Uterus (tissue), 4 donors: ENCODE results near the gene PTPRN2. TPM values are rescaled to one million over a fixed set of nuclear protein-coding genes. Genes with fewer than 3 reads are reported as not detected.

ENCODE experiments used
- DNase-seq, 2 donors: peaks; one replicate each; pipeline ENCODE4 v3.0.0-alpha.2; 2019 to 2020
- H3K27ac ChIP-seq, 2 donors: fragments of 200-600 bp; sonication (generic); 1 replicate in 1 of 2; 2 replicates in 1 of 2; pipeline ENCODE4 v1.5.1; 2016 to 2018
- H3K27me3 ChIP-seq, 2 donors: fragments of 200-600 bp; sonication (generic); one replicate each; pipeline ENCODE4 v1.5.1; 2018 to 2019; ENCODE audit warnings: control low read depth in 1 of 2
- H3K36me3 ChIP-seq, 2 donors: fragments of 200-600 bp; sonication (generic); one replicate each; pipeline ENCODE4 v1.5.1; 2019; ENCODE audit warnings: control low read depth in 1 of 2
- H3K4me1 ChIP-seq, 2 donors: fragments of 200-600 bp; sonication (generic); one replicate each; pipeline ENCODE4 v1.5.1; 2018 to 2019; ENCODE audit warnings: control low read depth in 1 of 2
- H3K4me3 ChIP-seq, 2 donors: fragments of 200-600 bp; sonication (generic); 1 replicate in 1 of 2; 2 replicates in 1 of 2; pipeline ENCODE4 v1.5.1; 2018 to 2019; ENCODE audit warnings: mild to moderate bottlenecking in 1 of 2
- H3K9me3 ChIP-seq, 2 donors: fragments of 200-600 bp; sonication (generic); one replicate each; pipeline ENCODE4 v1.5.1; 2019; ENCODE audit warnings: control low read depth in 1 of 2
- POLR2A ChIP-seq, 2 donors: fragments of 450-650 bp; IDR thresholded peaks; one replicate each; pipeline ENCODE4 v1.6.1; 2016; ENCODE audit warnings: antibody characterized with exemption in 2 of 2, mild to moderate bottlenecking in 1 of 2, moderate library complexity in 1 of 2
- intact Hi-C: fragments of 100-400 bp; cut with DNase I; formaldehyde crosslinking; loops from one replicate; pipeline ENCODE4 v1.15.1; 2023; ENCODE audit warnings: low total_unique reads
- total RNA-seq, 4 donors: library from RNA; depleted of rRNA in 3 of 4; stranded (reverse); fragments of >200 nt in 3 of 4; gene quantifications; one replicate each; pipeline versions ENCODE4 v1.1.0 to v1.2.4, GENCODE V29; 2014 to 2023
- TF ChIP-seq, protein P1 (sequence below), 4 experiments: fragments of 200-600 bp in 2 of 4; fragments of 450-650 bp in 2 of 4; sonication (generic) in 2 of 4; IDR thresholded peaks; one replicate each; pipeline ENCODE4 v1.5.1; 2016 to 2019; ENCODE audit warnings: antibody characterized with exemption in 4 of 4, mild to moderate bottlenecking in 2 of 4, moderate library complexity in 1 of 4
- donor health status: DM: yes; HTN: yes; CAD: no.

Gene PTPRN2
- total RNA-seq, 4 donors from 2014 or later = 1.2 to 5.2 (median 2.3) TPM

GRCh38 chr7:158588878-158589442 is 1.3 kb upstream of the PTPRN2 start:
- H3K27ac ChIP-seq = no peak overlapping the region

GRCh38 chr7:158588085-158588877 is 658 bp upstream of the PTPRN2 start:
- Histone ChIP-seq H3K36me3 (no peaks in the 10 kb centered on the region), H3K4me1 (peaks cover 6 to 14% of the 10 kb centered on the region in 2 donors), H3K27me3 (no peaks in the 10 kb centered on the region), H3K4me3 (peak overlapping the region; percentile 6 to 32), H3K27ac (no peak overlapping the region), H3K9me3 (no peaks in the 10 kb centered on the region)
- intact Hi-C loops = no loop called here
- TF ChIP-seq, protein P1, sequence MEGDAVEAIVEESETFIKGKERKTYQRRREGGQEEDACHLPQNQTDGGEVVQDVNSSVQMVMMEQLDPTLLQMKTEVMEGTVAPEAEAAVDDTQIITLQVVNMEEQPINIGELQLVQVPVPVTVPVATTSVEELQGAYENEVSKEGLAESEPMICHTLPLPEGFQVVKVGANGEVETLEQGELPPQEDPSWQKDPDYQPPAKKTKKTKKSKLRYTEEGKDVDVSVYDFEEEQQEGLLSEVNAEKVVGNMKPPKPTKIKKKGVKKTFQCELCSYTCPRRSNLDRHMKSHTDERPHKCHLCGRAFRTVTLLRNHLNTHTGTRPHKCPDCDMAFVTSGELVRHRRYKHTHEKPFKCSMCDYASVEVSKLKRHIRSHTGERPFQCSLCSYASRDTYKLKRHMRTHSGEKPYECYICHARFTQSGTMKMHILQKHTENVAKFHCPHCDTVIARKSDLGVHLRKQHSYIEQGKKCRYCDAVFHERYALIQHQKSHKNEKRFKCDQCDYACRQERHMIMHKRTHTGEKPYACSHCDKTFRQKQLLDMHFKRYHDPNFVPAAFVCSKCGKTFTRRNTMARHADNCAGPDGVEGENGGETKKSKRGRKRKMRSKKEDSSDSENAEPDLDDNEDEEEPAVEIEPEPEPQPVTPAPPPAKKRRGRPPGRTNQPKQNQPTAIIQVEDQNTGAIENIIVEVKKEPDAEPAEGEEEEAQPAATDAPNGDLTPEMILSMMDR (IDR thresholded peaks at IDR 0.05) = no peak
- no peak for TF ChIP-seq POLR2A (IDR thresholded peaks at IDR 0.05)
- DNase-seq = no peak

More at GRCh38 chr7:158588878-158589442, 1.3 kb upstream of the PTPRN2 start:
- H3K27me3 ChIP-seq = no peaks in the 10 kb centered on the region
- no peak for DNase-seq
- no peaks in the 10 kb centered on the region for H3K9me3 ChIP-seq
- no peaks in the 10 kb centered on the region for H3K36me3 ChIP-seq
- TF ChIP-seq, protein P1 (IDR thresholded peaks at IDR 0.05) = no peak
- TF ChIP-seq POLR2A (IDR thresholded peaks at IDR 0.05) = no peak
- no peak overlapping the region for H3K4me3 ChIP-seq
- intact Hi-C loops = no loop called here
- H3K4me1 ChIP-seq = peaks cover 6 to 14% of the 10 kb centered on the region in 2 donors

- H3K27ac ChIP-seq = no peak overlapping the region
- DNase-seq = no peak
- H3K27me3 ChIP-seq = no peaks in the 10 kb centered on the region
- H3K4me1 ChIP-seq = peaks cover 6 to 14% of the 10 kb centered on the region in 2 donors
- H3K36me3 ChIP-seq = no peaks in the 10 kb centered on the region
- H3K9me3 ChIP-seq = no peaks in the 10 kb centered on the region
- intact Hi-C loops = no loop called here
- H3K4me3 ChIP-seq = no peak overlapping the region
- TF ChIP-seq POLR2A (IDR thresholded peaks at IDR 0.05) = no peak
- TF ChIP-seq, protein P1 (IDR thresholded peaks at IDR 0.05) = no peak
Observed at GRCh38 chr7:158586499-158587161, 993 bp downstream of the PTPRN2 start.

DNA sequence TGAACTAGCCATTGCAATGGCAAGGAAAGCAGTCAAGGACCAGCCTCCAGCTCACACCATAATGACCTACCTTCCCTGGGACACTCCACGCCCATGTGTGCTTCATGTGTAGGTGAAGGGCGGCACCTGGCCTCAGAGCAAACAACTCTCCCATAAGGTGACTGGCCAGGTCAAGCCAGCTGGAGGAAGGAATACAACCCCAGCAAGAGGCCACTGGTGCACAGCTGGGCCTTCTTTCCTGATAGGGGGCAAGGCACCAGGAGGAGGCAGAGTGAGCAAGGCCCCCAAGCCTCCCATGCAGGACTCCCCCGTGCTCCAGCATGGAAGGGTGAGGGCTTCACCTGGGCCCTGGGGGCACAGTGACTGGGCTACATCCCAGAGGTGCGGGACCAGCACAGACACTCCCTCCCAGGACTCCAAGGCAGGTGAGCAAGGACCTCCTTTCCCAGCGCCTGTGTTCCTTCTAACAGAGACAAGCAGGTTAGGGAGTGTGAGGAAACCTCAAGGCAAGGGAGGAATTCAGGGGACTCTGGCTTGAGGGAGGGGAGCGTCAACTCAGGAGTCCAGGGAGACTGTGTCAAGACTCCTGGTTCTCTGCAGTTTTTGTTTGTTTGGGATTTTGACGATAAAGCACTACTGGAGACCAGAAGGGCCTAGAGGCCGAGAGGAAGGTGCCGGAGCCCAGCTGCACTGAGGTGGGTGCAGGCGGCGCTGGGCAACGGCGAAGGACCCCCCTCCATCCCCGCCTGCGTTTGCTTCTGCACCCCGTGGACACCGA is 1.7 kb downstream of the PTPRN2 start:
- no peak for DNase-seq
- intact Hi-C loops = no loop called here
- no peak overlapping the region for H3K4me3 ChIP-seq

More for the DNA sequence above, 1.7 kb downstream of the PTPRN2 start:
- Histone ChIP-seq H3K9me3 (no peaks in the 10 kb centered on the region), H3K27me3 (no peaks in the 10 kb centered on the region), H3K27ac (no peak overlapping the region), H3K4me1 (peaks cover 6 to 14% of the 10 kb centered on the region in 2 donors), H3K36me3 (no peaks in the 10 kb centered on the region)
- TF ChIP-seq, protein P1 (IDR thresholded peaks at IDR 0.05) = no peak
- no peak for TF ChIP-seq POLR2A (IDR thresholded peaks at IDR 0.05)
